Measurements from ENCODE around the gene CD19. TPM values are rescaled to one million over a fixed set of nuclear protein-coding genes. Genes with fewer than 3 reads are reported as not detected.
A peak's percentile ranks its signal among the peaks of the same experiment; 100 is the strongest.
"Not testable (repeated sequence)": the region's sequence is repeated elsewhere in the genome, so short reads cannot be mapped to it uniquely, and the experiment has no call there.

Gene CD19
- total RNA-seq, 2 donors from 2014 or later: 0.12 TPM; not detected in 1

DNA sequence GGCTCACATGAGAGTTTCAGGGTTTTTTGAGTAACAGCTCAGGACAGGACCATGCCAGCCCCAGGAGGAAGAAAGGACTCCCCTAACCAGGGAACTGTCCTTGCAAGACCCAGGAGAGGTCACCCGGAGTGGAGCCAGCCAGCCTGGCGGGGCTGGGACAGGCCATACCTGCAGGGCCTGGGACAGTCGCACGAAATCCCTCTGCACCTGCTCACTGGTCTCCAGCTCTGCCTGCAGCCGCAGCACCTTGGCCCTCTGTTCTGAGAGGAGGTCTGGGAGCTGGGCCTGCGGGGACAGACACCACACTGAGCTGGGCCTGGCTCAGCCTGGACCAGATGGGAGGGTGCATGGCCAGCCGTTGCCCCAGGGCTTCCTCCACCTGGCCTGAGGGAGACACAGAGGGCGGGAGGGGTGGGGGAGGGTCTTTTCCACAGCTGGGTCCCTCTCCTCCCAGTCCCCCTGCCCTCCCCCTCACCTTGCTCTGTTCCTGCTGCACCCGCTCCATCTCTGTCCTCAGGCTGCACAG lies 26.5 kb upstream of the CD19 start:
- no peak for DNase-seq
- intact Hi-C loops (cut with DNase I): no loop called here
- no peak for ATAC-seq

DNA sequence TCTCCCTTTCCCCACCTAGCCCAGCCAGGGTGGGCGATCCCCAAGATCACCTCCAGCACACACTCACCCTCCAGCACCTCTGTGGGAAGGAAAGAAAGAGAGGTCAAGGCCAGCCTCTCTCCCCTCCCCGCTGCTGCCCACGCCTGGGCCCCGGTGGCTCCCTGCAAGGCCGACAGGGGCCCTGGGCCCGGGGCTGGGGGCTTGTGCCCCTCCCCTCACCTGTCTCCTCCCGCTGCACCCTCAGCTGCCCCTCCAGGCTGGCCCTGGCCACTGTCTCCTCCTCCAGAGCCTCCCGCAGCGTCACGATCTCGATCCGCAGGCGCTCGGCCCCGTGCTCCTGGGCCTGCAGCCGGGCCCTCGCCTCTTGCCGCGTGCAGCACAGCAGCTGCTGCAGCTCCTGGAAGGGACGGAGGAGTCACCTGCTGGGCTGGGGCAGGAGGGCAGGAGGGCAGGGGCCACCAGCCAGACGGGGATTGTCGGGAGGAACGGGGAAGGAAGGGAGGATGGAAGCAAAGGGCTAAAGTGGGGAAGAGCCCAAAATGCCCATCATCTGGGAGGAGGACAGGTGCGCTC lies 25.9 kb upstream of the CD19 start:
- intact Hi-C loops (cut with DNase I): no loop called here
- no peak for ATAC-seq
- no peak for DNase-seq

DNA sequence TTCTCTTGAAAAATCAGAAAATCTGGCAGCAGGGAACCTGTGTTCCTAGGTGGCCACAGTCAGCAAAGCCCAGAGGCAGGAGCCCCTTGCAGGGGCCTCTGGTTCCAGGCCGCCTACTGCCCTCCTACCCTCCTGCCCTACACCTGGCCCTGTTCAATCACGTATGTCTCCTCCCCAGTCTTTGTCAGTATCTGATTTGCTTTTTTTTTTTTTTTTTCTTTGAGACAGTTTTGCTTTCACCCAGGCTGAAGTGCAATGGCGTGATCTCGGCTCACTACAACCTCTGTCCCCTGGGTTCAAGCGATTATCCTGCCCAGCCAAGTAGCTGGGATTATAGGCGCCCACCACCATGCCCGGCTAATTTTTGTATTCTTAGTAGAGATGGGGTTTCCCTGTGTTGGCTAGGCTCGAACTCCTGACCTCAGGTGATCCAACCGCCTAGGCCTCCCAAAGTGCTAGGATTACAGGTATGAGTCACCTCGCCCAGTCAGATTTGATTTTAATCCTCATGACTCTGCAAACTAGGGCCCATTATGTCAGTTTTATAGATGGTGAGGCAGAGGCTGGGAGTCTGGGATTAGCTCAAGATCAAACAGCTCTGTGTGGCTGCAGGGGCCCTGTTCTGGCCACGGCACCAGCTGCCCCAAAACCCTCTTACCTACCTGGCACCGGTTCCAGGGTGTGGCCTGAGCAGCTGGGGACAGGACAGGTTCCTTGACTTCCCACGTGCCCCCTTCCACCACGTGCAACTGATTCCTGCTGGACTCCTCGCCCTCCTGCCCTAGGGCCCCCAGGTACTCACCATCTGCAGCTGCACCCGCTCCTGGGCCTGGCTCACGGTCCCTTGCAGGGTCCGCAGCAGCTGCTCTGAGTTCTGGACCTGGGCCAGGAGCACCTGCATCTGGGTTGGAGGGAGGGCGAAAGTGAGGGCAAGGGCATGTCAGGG lies 21.4 kb upstream of the CD19 start:
- intact Hi-C loops (cut with DNase I): no loop called here
- ATAC-seq: no peak
- DNase-seq: no peak

DNA sequence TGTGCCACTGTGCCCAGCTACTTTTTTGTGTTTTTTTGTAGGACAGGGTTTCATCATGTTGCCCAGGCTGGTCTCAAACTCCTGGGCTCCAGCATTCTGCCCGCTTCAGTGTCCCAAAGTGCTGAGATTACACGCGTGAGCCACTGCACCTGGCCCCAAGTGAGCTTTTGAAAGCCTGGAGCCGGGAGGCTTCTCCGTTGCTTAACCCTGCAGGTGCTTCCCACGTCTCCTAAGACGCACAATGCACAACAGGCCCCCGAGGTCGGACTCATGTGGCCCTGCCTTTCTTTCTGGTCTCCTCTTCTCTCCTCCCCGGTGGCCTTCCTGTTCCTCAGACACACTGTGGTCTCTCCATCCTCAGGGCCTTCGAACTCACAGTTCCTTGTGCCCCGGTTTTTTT lies 19.2 kb upstream of the CD19 start:
- intact Hi-C loops (cut with DNase I): no loop called here
- no peak for DNase-seq
- no peak for ATAC-seq

DNA sequence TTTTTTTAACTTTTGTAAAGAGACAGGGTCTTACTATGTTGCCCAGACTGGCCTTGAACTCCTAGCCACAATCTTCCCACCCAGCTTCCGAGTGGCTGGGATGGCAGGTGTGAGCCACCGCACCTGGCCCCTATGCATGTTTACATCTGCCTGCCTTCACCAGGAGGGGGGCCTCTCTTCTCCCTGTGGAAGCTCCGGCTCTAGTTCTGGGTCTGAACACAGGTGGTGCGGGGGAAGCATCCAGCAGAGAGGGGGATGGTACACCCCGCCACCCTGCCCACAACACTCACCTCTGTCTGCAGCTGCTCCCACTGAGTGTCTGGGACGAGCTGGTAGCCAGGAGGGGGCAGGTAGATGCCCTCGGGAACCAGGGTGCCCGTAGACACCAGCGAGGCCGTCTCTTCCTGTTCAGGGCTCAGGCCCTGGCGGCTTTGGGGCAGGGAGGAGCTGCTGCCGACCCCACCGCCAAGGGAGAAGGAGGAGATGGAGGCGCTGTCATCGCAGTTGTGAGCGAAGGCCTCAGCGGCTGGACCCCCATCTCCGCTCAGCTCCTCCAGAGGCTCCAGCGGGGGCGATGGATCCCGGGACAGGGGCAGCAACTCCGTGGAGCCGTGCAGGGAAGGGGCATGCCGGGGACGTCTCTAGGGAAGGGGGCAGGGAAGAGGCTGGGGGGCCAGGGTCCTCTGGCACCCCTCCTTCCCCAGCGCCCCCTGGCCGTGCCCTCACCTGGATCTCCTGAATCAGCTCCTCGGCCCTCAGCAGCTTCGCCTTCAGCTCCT lies 17.6 kb upstream of the CD19 start:
- intact Hi-C loops (cut with DNase I): no loop called here
- no peak for DNase-seq
- no peak for ATAC-seq

DNA sequence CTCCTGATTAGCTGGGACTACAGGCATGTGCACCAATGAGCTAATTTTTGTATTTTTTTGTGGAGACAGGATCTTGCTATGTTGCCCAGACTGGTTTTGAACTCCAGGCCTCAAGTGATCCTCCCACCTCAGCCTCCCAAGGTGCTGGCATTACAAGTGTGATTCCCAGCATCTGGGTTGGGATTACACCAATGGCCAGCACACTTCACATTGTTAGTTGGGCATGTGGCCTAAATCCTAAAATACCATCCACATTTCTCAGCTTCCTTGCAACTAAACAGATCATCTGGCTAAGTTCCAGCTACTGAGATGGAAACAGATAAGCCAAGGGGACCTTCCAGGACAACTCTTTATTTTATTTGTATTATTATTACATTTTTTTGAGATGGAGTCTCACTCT lies 16.6 kb upstream of the CD19 start:
- no peak for ATAC-seq
- intact Hi-C loops (cut with DNase I): no loop called here
- DNase-seq: no peak

DNA sequence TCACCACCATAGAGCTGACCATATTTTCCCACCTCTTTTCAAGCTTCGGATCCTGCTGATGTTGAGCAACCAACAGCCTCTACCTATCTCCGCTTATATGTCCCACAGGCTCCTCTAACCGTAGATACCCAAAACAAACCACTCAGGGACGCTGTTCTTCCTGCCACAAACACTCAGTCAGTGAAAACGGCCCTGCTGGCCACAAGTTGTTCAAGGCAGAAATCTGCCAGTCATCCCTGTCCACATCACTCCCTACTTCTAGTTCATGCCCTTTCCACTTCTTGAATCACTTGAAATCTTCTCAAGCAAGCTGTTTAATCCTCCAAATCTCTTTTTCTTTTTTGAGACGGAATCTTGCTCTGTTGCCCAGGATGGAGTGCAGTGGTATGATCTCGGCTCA lies 14.7 kb upstream of the CD19 start:
- no peak for DNase-seq
- intact Hi-C loops (cut with DNase I): no loop called here

DNA sequence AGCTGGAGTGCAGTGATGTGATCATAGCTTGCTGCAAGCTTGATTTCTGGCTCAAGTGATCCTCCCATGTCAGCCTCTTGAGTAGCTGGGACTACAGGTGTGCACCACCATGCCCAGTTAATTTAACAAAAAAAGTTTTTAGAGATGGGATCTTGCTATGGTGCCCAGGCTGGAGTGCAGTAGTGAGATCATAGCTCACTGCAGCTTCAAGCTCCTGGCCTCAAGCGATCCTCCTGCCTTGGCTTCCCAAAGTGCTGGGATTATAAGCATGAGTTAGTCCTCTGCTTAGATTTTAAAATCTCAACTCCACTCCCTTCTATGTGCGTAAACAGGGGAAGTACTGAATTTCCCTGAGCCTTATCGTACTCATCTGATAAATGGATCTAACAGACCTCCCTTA lies 13.1 kb upstream of the CD19 start:
- ATAC-seq (no peak), DNase-seq (no peak)
- intact Hi-C loops (cut with DNase I): no loop called here

More for the DNA sequence above, 14.7 kb upstream of the CD19 start:
- no peak for ATAC-seq

DNA sequence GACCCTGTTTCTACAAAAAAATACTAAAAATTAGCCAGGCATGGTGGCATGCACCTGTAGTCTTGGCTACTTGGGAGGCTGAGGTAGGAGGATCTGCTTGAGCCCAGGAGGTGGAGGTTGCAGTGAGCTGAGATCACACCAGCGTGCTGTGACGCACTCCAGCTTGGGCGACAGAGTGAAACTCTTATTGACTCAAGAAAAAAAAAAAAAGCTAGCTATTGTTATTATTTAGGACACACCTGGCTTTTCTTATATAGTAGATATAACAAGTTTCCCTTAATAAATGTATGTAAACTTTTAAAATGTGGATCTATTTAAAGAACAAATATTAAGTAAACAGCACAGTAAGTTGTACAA lies 8.6 kb upstream of the CD19 start:
- ATAC-seq: no peak
- intact Hi-C loops (cut with DNase I): no loop called here
- DNase-seq: no peak

DNA sequence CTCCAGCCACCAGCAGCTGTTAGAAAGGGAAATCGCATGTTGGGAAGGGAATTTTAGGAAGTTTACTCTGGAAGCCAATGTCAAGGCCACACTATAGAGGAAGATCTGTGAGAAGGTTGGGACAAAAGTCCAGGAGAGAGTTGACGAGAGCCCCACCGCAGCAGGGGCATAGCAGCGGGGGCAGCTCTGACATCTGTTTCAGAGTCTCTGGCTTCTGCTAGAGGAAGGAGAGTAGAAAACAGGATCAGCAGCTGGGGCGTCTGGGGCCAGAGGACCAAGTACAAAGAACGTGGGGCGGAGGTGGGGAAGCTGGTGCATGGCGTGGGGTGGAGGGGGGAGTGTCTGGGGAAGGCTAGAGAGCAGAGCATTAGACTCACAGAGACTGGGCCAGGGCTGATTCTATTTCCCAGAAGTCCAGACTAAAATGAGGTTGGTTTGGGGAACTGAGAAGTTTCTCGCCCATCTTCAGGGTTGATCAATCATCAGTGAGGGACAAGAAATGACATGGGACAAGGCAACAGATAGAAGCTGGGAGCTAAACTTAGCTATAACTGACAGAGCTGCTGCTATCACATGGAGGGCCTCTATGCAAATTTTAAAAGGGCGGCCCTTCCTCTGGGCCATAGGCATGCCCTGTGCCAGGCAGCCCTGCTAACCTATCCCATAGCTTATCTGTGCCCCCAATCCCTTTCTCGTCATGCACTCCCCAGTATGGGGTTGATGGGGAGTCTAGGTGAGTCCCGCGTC lies 7.9 kb upstream of the CD19 start:
- intact Hi-C loops (cut with DNase I): no loop called here
- ATAC-seq (no peak), DNase-seq (no peak)

DNA sequence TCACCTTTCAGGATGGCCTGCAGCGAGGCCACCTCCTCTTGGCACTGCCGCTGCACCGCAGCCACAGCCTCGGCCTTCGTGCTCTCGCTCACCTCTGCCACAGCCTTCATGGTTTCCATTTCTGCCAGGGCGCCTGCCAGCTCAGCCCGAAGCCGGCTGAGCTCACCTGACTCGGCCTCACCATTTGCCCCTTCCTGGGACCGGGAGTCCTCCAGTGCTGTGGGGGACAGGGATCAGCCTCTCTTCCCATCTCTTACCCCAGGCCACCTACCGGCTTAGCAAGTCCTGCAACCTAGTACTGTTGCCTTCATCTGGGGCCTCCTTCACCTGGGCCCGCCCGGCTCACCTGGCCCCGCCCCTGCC lies 7.4 kb upstream of the CD19 start:
- no peak for ATAC-seq
- intact Hi-C loops (cut with DNase I): no loop called here
- no peak for DNase-seq

DNA sequence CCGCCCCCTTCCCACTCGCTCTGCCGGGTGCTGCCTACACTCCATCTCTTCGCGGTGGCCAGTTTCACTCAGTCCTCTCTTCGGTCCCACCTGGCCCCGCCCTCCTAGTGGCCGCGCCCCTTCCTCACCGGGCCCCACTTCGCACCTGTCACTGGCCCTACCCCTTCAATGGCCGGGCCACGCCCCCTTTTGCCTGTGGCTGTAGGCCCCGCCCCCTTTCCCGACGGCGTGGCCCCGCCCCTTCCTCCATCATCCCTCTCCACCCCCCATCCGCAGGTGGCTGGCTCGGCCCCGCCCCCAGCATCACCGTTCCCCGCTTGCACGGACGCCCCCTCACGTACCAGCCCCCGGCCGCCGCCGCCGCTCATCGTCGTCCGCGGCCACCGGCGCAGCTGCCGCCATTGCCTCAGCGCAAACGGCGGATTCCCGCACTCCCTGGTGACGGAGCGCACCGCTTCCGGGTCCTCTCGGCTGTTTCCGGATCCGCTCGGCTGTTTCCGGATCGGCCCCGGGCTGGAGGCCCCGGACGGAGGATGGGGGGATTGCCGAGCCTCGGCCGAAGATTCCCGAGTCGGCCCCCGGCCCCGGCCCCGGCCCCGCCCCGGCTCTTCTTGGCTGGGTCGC lies 6.9 kb upstream of the CD19 start, which contains the start of gene RABEP2:
Gene RABEP2, minus strand, starts transcription at position 477 of the 624 bp plus-strand sequence. Its CDS starts 75 bp downstream, at position 402.
- peak; percentile 93 for DNase-seq
- peak; percentile 96 for ATAC-seq
- intact Hi-C loops (cut with DNase I): no loop called here

DNA sequence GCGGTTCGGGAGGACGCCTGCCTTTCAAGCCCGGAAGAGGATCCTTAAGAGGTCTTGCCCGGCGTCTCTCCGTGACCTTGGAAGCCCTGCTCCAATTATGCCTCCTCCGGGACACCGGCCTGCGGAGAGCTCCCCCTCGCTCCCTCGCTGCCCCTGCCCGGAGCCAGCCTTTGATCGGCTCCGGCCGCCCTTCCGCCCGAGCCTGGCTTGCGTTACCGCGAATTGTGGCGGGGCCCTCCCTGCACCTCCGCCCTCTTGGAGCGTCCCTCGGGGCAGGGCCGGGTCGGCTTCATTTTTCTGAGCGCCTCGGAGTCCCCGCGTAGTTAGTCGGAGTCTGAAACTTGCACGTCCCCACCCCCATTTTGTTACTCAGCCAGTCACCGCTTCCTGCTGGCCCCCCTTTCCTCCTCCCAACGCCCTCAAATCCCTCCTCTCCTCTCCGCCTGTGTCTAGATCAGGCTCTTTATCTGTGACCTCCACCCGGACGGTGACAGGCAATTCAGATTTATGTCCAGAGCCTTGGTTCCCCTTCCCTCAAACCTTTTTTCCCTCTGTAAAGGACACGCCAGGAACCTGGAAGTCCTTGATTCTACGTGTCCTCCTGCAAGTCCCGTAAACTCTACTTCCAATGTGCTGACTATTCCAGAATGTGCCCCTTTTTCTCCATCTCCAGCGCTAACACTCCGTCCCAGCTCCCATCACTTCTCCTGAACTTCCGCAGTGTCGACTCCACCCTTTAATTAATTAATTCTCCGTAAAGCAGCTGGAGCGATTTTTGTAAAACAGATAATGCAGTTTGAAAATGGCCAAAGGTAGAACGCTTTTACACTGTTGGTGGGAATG lies 6.2 kb upstream of the CD19 start:
- DNase-seq (peak; percentile 88), ATAC-seq (peak; percentile 62 to 77)
- intact Hi-C loops (cut with DNase I): no loop called here

DNA sequence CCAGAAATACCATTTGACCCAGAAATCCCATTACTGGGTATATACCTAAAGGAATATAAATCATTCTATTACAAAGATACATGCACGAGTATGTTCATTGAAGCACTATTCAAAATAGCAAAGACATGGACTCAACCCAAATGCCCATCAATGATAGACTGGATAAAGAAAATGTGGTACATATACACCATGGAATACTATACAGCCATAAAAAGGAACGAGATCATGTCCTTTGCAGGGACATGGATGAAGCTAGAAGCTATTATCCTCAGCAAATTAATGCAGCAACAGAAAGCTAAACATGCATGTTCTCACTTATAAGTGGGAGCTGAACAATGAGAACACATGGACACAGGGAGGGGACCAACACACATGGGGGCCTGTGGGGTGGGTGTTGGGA lies 5.5 kb upstream of the CD19 start:
- intact Hi-C loops (cut with DNase I); ATAC-seq; DNase-seq: not testable (repeated sequence)

DNA sequence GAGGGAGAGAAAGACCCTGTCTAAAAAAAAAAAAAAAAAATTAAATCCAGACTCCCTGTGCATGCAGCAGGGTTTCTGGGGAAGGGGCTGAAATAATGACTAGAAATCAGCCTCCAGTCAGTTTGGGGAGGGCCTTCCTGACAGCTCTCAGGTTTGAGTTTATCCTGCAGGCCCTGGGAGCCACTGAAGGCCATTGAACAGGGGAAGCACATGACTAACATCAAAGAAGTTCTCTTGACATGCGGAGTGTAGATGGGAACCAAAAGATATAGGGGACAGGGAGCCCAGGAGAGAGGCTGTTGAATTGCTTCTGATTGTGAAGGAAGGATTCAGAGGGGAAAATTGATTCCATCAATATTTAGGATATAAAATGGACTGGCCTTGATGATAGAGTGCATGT lies 4.0 kb upstream of the CD19 start:
- intact Hi-C loops (cut with DNase I): no loop called here
- no peak for ATAC-seq

DNA sequence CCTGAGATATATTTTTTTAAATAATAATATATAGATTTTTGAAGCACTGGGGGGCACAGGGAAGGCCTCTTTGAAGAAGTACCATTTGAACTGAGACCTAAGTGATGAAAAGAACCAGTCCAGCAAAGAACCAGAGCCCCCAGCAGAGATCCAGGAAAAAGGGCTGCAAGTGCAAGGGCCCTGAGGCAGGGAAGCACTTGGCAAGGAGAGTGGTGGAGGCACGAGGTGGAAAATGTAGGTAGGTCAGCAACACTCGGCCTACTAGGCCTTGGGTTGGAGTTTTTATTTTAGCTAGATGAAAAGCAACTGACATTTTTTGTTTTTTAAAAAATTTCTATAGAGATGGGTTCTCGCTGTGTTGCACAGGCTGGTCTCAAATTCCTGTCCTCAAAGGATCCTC lies 1.6 kb upstream of the CD19 start:
- intact Hi-C loops (cut with DNase I): no loop called here
- ATAC-seq (no peak), DNase-seq (no peak)

More for the DNA sequence above, 4.0 kb upstream of the CD19 start:
- no peak for DNase-seq

DNA sequence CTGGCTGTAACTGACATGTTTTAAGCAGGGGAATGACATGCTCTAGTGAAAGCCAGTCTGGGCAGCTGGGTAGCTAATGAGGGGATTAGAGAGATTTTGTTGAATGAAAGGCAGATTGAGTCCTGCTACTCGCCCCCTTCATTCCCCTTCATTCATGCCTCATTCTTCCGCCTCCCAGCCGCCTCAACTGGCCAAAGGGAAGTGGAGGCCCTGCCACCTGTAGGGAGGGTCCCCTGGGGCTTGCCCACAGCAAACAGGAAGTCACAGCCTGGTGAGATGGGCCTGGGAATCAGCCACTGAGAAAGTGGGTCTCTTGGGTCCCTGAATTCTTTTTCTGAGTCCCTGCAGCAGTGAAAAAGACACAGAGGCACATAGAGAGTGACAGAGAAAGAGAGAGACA lies 1.1 kb upstream of the CD19 start:
- no peak for ATAC-seq
- DNase-seq: no peak
- intact Hi-C loops (cut with DNase I): no loop called here
